B cell (primary cell): ENCODE measurements around the gene LRRN2. TPM values are rescaled to one million over a fixed set of nuclear protein-coding genes. Genes with fewer than 3 reads are reported as not detected.

ENCODE experiments used
- ATAC-seq: fragments of 200-7000 bp; cut with Tn5 transposase; one replicate; pipeline ENCODE4 v1.10.0; 2021; ENCODE audit warnings: low read depth, mild to moderate bottlenecking, moderate number of reproducible peaks, moderate library complexity
- CTCF ChIA-PET: fragments of 350-600 bp; sonication (Branson Sonifier 250); formaldehyde crosslinking; loops from one replicate; lab custom pipeline; 2021; ENCODE audit warnings: antibody characterized with exemption, inconsistent platforms; lab: Charles Lee
- POLR2A ChIA-PET: fragments of 350-600 bp; sonication (Branson Sonifier 250); formaldehyde crosslinking; loops from one replicate; lab custom pipeline; 2021; ENCODE audit warnings: antibody characterized with exemption; lab: Charles Lee
- DNase-seq: peaks from one replicate; pipeline ENCODE4 v3.0.0; 2013
- H2AFZ ChIP-seq: 2 replicates; pipeline ENCODE4 v1.6.1; 2012; ENCODE audit warnings: mild to moderate bottlenecking, low read depth, low read length; ENCODE audit not compliant: insufficient read depth, poor library complexity, severe bottlenecking
- H3K27ac ChIP-seq, 2 donors: 1 replicate in 1 of 2; 2 replicates in 1 of 2; pipeline ENCODE4 v1.5.1; 2012 to 2013; ENCODE audit warnings: low read length in 2 of 2, mild to moderate bottlenecking in 2 of 2, moderate library complexity in 1 of 2
- H3K27me3 ChIP-seq, 4 experiments: fragments of 200-600 bp in 1 of 4; sonication (generic) in 1 of 4; replicated peaks in 1 of 4; 1 replicate in 2 of 4; 2 replicates in 2 of 4; pipeline versions ENCODE4 v1.6.1 to v1.7.0; 2013 to 2016; ENCODE audit warnings: low read length in 3 of 4, mild to moderate bottlenecking in 2 of 4, mixed read lengths in 1 of 4, moderate library complexity in 1 of 4; ENCODE audit not compliant: insufficient read depth in 4 of 4, control insufficient read depth in 3 of 4; ENCODE audit errors: control extremely low read depth in 1 of 4
- H3K36me3 ChIP-seq, 2 experiments: replicated peaks in 1 of 2; 1 replicate in 1 of 2; 2 replicates in 1 of 2; pipeline versions ENCODE4 v1.6.1 to v1.7.1; 2013; ENCODE audit warnings: low read length in 1 of 2; ENCODE audit not compliant: insufficient read depth in 2 of 2, control insufficient read depth in 1 of 2; ENCODE audit errors: control extremely low read depth in 1 of 2, extremely low read depth in 1 of 2
- H3K4me1 ChIP-seq, 2 donors: fragments of 200-600 bp in 1 of 2; sonication (generic) in 1 of 2; 1 replicate in 1 of 2; 2 replicates in 1 of 2; pipeline versions ENCODE4 v1.5.1 to v1.6.1; 2013 to 2017; ENCODE audit warnings: low read length in 2 of 2; ENCODE audit not compliant: control insufficient read depth in 2 of 2, insufficient read depth in 2 of 2
- H3K4me2 ChIP-seq: replicated peaks from 2 replicates; pipeline ENCODE3; 2012; ENCODE audit warnings: mild to moderate bottlenecking, low read depth, low read length; ENCODE audit not compliant: poor library complexity, severe bottlenecking
- H3K4me3 ChIP-seq, 5 experiments: fragments of 200-600 bp in 1 of 5; sonication (generic) in 1 of 5; 1 replicate in 3 of 5; 2 replicates in 2 of 5; pipeline versions ENCODE4 v1.5.1 to v1.7.0; 2011 to 2016; ENCODE audit warnings: low read length in 4 of 5, mild to moderate bottlenecking in 4 of 5, low read depth in 2 of 5, control low read depth in 1 of 5, moderate library complexity in 1 of 5; ENCODE audit not compliant: insufficient read depth in 1 of 5; ENCODE audit errors: control extremely low read depth in 1 of 5, extremely low read depth in 1 of 5
- H3K79me2 ChIP-seq: fragments of 200-600 bp; sonication (generic); one replicate; pipeline ENCODE4 v1.6.0; 2016; ENCODE audit warnings: low read length; ENCODE audit not compliant: control insufficient read depth, insufficient read depth
- H3K9ac ChIP-seq: fragments of 200-600 bp; sonication (generic); 2 replicates; pipeline ENCODE4 v1.6.1; 2017; ENCODE audit warnings: mild to moderate bottlenecking, low read length, moderate library complexity
- H3K9me3 ChIP-seq, 3 donors: one replicate each; pipeline versions ENCODE4 v1.6.1 to v1.7.1; 2013; ENCODE audit warnings: low read length in 2 of 3; ENCODE audit not compliant: control insufficient read depth in 2 of 3, insufficient read depth in 1 of 3; ENCODE audit errors: control extremely low read depth in 1 of 3
- H4K20me1 ChIP-seq: 2 replicates; pipeline ENCODE4 v1.6.0; 2012; ENCODE audit warnings: mild to moderate bottlenecking, low read length; ENCODE audit not compliant: insufficient read depth, control insufficient read depth, poor library complexity, severe bottlenecking
- H3K27ac Mint-ChIP-seq: one replicate; pipeline ENCODE4 v1.8.0; 2021; ENCODE audit warnings: mixed read lengths
- H3K27me3 Mint-ChIP-seq: one replicate; pipeline ENCODE4 v1.8.0; 2021; ENCODE audit warnings: mixed read lengths
- H3K4me1 Mint-ChIP-seq: one replicate; pipeline ENCODE4 v1.8.0; 2021; ENCODE audit warnings: mixed read lengths
- H3K4me3 Mint-ChIP-seq: one replicate; pipeline ENCODE4 v1.8.0; 2021; ENCODE audit warnings: mixed read lengths
- H3K9me3 Mint-ChIP-seq: one replicate; pipeline ENCODE4 v1.8.0; 2022; ENCODE audit warnings: mixed read lengths; ENCODE audit not compliant: insufficient read depth
- EZH2 ChIP-seq: IDR thresholded peaks from 2 replicates; pipeline ENCODE4 v1.6.1; 2012; ENCODE audit warnings: borderline replicate concordance, low read depth, mild to moderate bottlenecking, moderate library complexity, low read length; ENCODE audit not compliant: insufficient read depth, poor library complexity, severe bottlenecking
- WGBS: methylation state at CpG from one replicate; pipeline ENCODE4 v1.1.5; 2013; ENCODE audit warnings: missing lambda C conversion rate; ENCODE audit not compliant: insufficient coverage; 5-methylcytosine and 5-hydroxymethylcytosine counted together
- intact Hi-C: fragments of 100-400 bp; cut with micrococcal nuclease; formaldehyde crosslinking; loops from one replicate; pipeline ENCODE4 v1.10.0; 2022
- polyA plus RNA-seq: library from polyadenylated mRNA; depleted of rRNA; stranded (reverse); fragments of >200 nt; gene quantifications from 2 replicates; pipeline ENCODE4 v1.2.3, GENCODE V29; 2012
- total RNA-seq, 2 donors: library from RNA; stranded (reverse); fragments of 120-200 nt in 1 of 2; gene quantifications; 1 replicate in 1 of 2; 2 replicates in 1 of 2; pipeline versions ENCODE4 v1.2.3 to v1.2.4, GENCODE V29; 2013 to 2022
- TF ChIP-seq, protein P1 (sequence below): fragments of 200-600 bp; IDR thresholded peaks from one replicate; pipeline ENCODE4 v1.8.0; 2022; ENCODE audit warnings: antibody characterized with exemption, mild to moderate bottlenecking

The LRRN2 gene
- total and polyA plus RNA-seq, 2 donors (not counting 1 experiment from before 2014, with no cell fraction given), result not detected

DNA sequence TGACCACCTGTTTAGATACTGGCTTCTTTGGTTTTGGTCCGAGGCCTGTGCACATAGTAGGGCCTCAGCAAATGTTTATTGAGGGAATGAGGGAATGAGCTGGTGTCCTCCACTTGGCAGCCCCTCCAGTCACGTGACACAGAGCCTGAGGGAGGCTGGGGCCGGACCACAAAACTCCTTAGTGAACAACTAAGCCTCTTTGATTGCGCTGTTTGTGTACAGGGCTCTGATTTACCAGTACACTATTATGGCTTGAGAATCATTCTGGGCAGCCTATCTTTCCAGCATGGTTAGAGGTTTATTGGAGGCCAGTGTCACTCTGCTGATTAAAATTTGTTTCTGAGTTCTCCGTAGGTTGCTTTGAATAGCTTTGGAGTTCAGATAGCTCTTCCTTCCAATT, 10.2 kb upstream of the LRRN2 start:
- CTCF ChIA-PET, result no interaction called here
- H3K4me1 ChIP-seq, result no peaks in the 10 kb centered on the region
- DNase-seq, result no peak
- Mint-ChIP-seq H3K27me3 (peaks cover 33% of the 10 kb centered on the region), H3K4me3 (no peak overlapping the region), H3K27ac (no peak overlapping the region), H3K9me3 (no peaks in the 10 kb centered on the region), H3K4me1 (no peaks in the 10 kb centered on the region)
- H3K27me3 ChIP-seq, result no peaks in the 10 kb centered on the region
- 100% methylated on average over 2 of the region's 5 CpGs for WGBS
- H3K4me2 ChIP-seq, result no peak overlapping the region
- intact Hi-C loops, result no loop called here
- H3K9me3 ChIP-seq, result no peaks in the 10 kb centered on the region
- no peaks in the 10 kb centered on the region for H4K20me1 ChIP-seq
- no peak overlapping the region for H3K4me3 ChIP-seq
- no peaks in the 10 kb centered on the region for H3K79me2 ChIP-seq
- TF ChIP-seq, protein P1, sequence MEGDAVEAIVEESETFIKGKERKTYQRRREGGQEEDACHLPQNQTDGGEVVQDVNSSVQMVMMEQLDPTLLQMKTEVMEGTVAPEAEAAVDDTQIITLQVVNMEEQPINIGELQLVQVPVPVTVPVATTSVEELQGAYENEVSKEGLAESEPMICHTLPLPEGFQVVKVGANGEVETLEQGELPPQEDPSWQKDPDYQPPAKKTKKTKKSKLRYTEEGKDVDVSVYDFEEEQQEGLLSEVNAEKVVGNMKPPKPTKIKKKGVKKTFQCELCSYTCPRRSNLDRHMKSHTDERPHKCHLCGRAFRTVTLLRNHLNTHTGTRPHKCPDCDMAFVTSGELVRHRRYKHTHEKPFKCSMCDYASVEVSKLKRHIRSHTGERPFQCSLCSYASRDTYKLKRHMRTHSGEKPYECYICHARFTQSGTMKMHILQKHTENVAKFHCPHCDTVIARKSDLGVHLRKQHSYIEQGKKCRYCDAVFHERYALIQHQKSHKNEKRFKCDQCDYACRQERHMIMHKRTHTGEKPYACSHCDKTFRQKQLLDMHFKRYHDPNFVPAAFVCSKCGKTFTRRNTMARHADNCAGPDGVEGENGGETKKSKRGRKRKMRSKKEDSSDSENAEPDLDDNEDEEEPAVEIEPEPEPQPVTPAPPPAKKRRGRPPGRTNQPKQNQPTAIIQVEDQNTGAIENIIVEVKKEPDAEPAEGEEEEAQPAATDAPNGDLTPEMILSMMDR, result no peak
- no peak for TF ChIP-seq EZH2
- no peak for ATAC-seq
- POLR2A ChIA-PET, result no interaction called here
- no peak overlapping the region for H2AFZ ChIP-seq
- H3K27ac ChIP-seq, result no peak overlapping the region
- H3K9ac ChIP-seq, result no peak overlapping the region
- no peaks in the 10 kb centered on the region for H3K36me3 ChIP-seq

GRCh38 chr1:204694145-204694544, 8.6 kb upstream of the LRRN2 start:
- H3K9me3 ChIP-seq, result no peaks in the 10 kb centered on the region
- Mint-ChIP-seq H3K9me3 (no peaks in the 10 kb centered on the region), H3K4me1 (no peaks in the 10 kb centered on the region), H3K27ac (no peak overlapping the region), H3K27me3 (peaks cover 41% of the 10 kb centered on the region), H3K4me3 (no peak overlapping the region)
- DNase-seq, result no peak
- no peaks in the 10 kb centered on the region for H3K79me2 ChIP-seq
- no peak overlapping the region for H3K9ac ChIP-seq
- ATAC-seq, result no peak
- H3K27ac ChIP-seq, result no peak overlapping the region
- no peaks in the 10 kb centered on the region for H4K20me1 ChIP-seq
- POLR2A ChIA-PET, result no interaction called here
- H3K4me1 ChIP-seq, result no peaks in the 10 kb centered on the region
- intact Hi-C loops, result no loop called here
- H3K4me3 ChIP-seq, result no peak overlapping the region
- WGBS, result 57% methylated on average over 1 of the region's 7 CpGs
- TF ChIP-seq EZH2, result no peak
- TF ChIP-seq, protein P1, result no peak
- H3K36me3 ChIP-seq, result no peaks in the 10 kb centered on the region
- CTCF ChIA-PET, result interaction anchor here (1.3 kb wide), 1 partner anchor 53 kb away, joined by 3 read pairs; no protein-coding TSS in a partner anchor
- no peak overlapping the region for H3K4me2 ChIP-seq
- H3K27me3 ChIP-seq, result peaks cover 0 to 1% (median 0%) of the 10 kb centered on the region in 4 experiments
- H2AFZ ChIP-seq, result no peak overlapping the region
